NCI-H2081 treated with DMSO at 0.1 percent for 48 hours (cell line): ENCODE measurements around the gene MTTP.
A peak's percentile ranks its signal among the peaks of the same experiment; 100 is the strongest.

ENCODE experiments used
- DNase-seq: peaks from one replicate; lab custom pipeline; 2025; lab: John Stamatoyannopoulos, UW

Gene MTTP

GRCh38 chr4:99642725-99643489 lies 68.3 kb downstream of the MTTP start:
- DNase-seq = no peak

GRCh38 chr4:99644453-99644852 lies 69.8 kb downstream of the MTTP start:
- DNase-seq = no peak

- no peak for DNase-seq
Observed at GRCh38 chr4:99645036-99645435, 70.4 kb downstream of the MTTP start.

DNA sequence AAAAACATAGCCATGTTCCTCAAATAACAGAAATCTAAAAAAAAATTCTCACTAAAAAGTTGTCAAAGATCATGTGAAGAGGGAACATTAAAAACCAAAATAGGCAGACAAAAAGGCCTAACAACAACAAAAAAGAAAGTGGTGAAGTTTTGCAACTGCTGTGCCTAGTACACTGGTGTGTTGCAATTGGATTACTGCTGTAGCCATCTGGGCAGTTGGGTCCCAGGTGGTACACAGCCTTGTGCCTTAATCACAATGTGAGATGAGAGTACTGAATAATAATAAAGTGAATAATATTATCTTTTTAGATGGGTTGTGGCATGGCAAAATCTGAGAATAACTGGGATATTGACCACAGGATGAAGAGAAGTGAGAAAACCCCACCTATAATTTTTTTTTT lies 71.0 kb downstream of the MTTP start:
- DNase-seq = no peak

DNA sequence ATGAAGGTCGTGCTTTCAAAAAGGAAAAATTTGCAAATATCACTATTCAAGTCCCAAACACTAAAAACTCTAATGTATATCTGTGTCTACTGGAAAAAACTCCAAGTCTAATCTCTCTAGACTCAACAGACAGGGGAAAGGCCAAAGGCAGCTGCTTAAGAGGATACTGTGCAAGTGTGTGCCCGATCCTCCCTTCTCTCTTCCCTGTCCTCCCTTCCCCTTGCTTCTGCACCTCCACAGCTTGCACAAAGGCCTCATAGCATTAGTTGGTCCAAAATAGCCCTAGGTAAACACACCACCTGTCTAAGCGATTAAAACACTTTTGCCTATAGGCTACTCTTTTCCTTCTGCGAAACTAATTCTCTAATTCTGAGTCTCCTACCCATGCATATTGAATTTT lies 72.4 kb downstream of the MTTP start:
- no peak for DNase-seq

DNA sequence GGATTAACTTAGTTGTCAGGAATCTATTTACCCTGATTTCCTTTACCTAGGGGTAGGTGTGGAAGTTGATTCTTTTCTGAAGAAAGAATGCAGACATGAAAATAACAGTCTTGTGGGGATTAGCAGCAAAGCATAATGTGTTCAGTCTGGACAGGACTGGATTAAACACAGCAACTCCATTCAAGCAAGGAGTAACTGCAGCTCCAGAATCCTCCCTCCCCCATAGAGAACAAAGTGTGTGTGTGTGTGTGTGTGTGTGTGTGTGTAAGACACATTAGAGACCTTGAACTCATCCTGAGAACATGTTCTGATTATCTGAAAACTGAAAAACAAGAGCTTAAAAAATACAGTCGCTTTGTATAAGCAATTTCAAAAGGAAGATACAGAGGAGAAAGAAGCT lies 73.7 kb downstream of the MTTP start:
- no peak for DNase-seq

- DNase-seq = no peak
Observed at GRCh38 chr4:99649208-99649607, 74.6 kb downstream of the MTTP start.

- no peak for DNase-seq
Observed at GRCh38 chr4:99649778-99650177, 75.2 kb downstream of the MTTP start.

GRCh38 chr4:99651016-99651769 lies 76.6 kb downstream of the MTTP start:
- no peak for DNase-seq

- no peak for DNase-seq
Observed at GRCh38 chr4:99651811-99652485, 77.3 kb downstream of the MTTP start.

- DNase-seq = no peak
Observed at GRCh38 chr4:99652596-99653436, 78.2 kb downstream of the MTTP start.

DNA sequence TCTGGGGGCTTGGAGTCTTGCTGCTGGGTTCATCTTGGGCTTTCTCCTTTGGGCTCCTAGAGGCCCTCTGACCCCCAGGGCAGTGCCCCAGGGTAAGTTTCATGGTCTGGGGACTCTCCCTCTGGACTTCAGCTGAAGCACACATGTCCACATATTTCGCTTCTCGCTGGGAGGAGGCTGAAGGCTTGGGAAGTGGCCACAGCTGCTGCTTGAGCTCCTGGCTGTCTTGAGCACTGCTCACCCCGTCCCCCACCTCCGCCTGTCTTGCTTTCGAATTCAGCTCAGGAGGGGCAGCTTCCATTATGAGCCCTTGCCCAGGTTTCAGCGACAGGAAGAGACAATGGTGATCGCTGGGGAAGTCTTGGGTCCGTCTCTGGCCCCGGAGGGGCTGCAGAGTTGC lies 79.3 kb downstream of the MTTP start:
- no peak for DNase-seq

DNA sequence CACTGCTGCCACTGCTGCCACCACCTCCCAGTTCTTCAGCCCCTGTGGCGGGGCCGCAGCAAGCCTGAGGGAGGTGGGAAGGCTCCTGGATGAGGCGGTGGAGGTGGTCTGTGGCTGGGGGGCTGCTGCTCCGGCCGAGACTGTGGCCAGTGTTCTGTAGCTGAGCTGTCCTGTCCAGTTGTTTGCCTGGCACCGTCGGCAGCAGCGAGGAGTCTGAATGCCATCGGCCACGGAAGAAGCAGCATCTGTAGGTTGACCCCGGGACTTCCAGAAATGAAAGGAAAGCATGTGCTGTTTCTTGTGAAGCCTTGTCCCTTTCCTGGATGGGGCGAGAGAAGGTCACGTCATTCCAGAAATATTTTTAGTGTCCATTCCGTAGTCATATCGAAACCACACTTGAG lies 79.7 kb downstream of the MTTP start:
- DNase-seq = no peak

GRCh38 chr4:99655308-99656081 lies 80.9 kb downstream of the MTTP start:
- peak; percentile 41 for DNase-seq

- DNase-seq = no peak
Observed at GRCh38 chr4:99657798-99658197, 83.2 kb downstream of the MTTP start, which contains the start of gene C4orf54. Gene C4orf54 (minus strand): TSS chr4:99657828. CDS start chr4:99654648, 3,180 bp downstream.

DNA sequence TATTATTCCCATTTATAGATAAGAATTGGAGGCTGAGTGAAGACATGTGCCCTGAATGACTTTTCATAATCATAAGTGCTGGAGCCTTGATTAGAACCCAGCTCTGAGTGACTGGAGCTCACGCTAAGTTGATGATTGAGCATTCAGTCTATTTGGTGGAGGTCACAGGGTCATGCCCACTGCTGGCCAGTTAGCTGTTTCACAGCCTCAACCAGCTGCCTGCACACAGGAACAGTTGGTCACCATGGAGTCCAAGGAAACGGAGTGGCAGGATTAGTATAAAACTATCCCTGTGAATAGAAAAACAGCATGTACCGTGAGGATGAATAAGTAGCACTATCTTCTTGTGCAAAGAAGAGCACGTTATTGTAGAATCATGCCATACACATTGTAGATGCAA lies 84.0 kb downstream of the MTTP start:
- DNase-seq = no peak

DNA sequence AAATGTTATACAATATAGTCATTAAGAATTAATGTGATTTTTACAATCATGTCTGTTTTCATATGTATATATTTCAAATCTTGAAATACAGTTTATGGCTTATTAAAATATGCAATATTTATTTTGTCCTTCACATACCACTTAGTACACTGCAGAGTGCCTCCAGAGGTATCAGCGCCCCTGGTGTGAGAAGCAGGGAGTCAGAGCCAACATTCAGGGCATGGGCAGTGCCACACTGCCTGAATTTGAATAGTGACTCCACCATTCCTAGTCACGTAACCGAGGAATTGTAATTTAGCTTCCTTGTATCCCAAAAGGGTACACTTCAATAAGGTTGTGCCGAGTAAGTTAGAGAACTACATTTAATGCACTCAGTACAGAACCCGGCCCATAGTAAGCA lies 87.3 kb downstream of the MTTP start:
- DNase-seq = no peak

DNA sequence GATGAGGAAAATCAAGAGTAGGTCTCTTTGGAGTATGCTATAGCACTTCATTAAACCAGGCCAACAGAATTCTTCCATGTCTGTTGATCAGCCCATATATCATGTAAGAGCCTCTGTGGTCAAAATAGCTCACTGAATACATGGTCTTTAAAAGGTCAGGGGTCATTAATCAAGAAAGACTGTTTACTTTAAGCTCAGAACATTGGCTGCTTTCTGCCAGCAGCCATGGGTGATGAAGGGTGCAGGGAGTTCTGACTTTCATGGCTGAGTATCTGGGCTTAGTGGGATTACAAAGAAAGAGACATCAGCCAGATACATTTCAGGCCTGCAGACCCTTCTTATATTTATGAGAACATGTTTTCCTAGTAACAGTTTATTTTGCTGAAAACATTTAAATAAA lies 90.1 kb downstream of the MTTP start:
- DNase-seq = no peak

DNA sequence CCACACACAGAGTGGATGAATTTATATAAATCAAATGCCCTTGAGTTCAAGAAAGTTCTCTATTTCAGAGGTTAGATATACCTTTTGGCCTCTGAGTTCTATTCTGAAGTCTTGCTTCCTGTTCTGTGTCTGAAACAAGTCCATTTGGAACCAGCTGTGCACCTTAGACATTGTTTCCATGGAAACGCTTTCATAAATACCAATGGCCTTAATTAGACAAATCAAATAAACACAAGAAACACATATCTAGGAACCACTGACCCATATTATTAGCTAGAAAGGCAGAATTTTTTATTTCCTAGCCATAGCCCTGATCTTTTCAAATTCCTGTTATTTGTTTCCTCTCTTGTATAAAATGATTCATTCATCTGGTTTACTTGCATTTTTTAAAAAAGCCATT lies 91.4 kb downstream of the MTTP start:
- no peak for DNase-seq

GRCh38 chr4:99668472-99668871 lies 93.8 kb downstream of the MTTP start:
- no peak for DNase-seq

- DNase-seq = no peak
Observed at GRCh38 chr4:99669084-99669483, 94.5 kb downstream of the MTTP start.
